ENCODE measurements around the gene ASAP3.

Gene ASAP3

DNA sequence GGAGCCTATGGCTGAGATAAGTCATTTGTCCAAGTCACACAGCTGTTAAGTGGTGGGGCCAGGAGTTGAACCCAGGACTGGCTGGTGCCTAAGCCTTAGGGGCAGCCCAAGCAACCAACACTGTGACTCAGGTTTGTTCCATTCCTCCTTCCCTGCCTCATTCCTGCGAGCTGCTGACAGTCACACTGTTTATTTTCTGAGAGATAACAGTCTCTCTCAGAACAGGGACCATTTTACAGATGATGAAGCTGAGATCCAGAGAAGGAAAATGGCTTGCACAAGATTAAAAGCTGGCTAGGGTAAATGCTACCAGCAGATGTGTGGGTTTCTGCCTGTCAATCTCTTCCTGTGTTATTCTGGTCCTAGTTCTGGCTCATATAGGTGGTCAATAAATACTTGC, 35.1 kb downstream of the ASAP3 start:
- no peak for DNase-seq

DNA sequence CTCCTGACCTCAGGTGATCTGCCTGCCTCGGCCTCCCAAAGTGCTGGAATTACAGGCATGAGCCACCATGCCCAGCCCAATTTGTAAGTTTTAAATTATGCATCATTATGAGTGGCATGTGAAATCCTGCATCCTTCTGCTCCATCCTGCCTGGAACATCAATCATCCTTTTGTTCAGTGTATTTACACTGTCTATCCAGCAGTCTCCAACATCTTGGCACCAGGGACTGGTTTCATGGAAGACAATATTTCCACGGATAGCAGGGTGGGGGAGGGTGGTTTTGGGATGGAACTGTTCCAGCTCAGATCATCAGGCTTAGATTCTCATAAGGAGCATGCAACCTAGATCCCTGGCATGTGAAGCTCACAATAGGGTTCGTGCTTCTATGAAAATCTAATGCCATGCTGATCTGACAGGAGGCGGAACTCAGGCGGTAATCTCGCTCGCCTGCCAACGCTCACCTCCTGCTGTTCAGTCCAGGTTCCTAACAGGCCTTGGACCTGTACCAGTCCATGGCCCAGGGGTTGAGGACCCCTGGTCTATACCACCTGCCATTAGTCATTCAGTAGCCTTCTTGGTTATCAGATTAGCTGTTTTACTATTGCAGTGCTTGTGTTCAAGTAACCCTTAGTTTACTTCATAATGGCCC, 37.2 kb downstream of the ASAP3 start:
- DNase-seq: peak; percentile 61

DNA sequence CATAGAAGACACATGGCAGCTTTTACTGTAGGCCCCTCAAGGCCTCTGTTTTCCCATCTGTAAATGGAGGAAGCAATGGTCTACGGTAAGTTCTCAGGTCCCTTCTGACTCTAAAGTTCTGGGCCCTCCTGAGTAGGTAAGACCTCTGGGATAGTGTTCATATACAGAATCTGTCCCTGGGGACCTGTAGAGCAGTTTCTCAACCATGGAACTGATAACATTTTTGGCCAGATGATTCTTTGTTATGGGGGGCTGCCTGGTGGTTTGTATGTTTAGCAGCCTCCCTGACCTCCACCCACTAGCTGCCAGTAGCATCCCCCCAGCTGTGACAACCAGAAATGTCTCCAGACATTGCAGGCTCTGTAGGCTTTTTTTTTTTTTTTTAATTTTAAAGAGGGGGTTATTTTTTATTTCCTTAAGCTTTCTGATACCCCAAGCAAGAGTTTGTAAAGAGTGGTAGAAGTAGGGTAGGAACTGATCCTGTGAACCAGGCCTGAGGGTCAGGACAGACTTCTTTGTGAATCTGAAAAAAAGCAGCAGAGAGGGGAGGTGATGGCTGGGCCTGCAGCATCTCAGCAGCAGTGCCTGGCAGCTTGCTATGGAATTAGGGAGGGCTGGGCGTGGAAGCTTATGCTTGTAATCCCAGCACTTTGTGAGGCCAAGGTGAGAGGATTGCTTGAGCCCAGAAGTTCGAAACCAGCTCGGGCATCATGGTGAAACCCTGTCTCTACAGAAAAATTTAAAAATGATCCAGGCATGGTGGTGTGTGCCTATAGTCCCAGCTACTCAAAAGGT, 39.2 kb downstream of the ASAP3 start:
- DNase-seq: no peak

DNA sequence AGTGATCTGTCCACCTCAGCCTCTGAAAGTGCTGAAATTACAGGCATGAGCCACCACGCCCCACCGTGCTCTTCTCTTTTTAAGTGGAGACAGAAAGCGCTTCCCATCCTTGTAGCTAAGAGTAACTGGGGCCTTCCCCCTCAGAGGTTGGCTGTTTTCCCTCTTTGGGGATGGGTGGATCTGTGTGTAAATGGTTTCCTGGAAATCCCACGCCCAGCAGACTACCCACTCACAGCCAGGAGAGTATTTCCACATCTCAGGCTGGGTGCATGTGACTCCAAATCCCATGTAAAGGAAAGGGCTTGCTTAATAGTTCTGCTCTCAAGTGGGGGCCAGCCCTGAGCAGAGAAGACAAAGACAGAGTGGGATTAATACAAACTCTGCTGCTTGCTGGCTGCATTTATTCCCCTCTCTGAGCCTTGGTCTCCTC, 39.9 kb downstream of the ASAP3 start:
- DNase-seq: no peak

DNA sequence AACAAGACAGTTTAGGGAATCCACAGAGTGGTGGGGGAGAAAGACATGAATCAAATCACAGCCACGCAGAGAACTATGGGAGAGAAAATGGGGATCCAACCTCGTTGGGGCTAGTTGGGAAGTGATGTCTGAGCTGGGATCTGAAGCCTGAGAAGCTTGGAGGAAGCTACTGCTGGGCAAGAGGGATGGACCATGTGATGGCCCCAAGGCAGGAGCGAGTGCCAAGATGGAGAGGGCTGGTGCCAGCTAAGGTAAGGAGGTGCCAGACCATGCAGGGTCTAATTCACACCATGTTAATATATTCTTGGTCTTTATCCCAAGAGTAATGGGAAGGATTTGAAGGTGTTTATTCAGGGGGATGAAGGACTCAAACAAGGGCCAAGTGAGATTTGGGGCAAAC, 41.2 kb downstream of the ASAP3 start:
- DNase-seq: no peak

DNA sequence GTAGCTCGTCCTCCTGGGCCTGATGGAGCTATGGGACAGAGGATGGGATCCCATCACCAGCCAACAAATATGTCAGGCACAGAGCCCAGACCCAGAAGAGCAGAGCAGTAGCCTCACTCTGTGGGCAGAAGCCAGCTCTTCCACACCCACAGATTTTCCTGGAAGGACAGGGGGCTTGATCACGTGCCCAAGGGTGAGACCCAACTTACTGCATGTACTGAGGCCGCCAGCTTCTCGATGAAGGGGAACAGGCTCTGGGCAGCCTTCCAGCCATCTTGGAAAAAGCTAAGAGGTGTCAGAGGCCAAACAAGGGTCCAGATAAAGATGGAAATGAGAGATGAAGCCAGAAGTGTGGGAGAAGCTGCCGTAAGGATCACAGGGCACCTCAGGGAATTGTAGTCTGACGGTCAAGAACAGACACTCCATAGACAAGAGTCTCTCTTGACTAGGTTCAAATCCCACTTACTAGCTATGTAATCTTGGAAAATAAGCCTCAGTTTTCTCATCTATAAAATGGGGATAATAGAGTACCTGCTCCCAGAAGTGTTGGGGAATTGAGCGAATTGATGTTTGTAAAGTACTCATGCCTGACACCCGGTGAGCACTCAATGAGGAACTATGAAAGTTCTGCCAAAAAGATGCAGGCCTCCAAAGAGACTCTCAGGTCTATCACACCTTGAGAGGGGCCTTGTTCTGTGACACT, 42.4 kb downstream of the ASAP3 start:
- DNase-seq: no peak

DNA sequence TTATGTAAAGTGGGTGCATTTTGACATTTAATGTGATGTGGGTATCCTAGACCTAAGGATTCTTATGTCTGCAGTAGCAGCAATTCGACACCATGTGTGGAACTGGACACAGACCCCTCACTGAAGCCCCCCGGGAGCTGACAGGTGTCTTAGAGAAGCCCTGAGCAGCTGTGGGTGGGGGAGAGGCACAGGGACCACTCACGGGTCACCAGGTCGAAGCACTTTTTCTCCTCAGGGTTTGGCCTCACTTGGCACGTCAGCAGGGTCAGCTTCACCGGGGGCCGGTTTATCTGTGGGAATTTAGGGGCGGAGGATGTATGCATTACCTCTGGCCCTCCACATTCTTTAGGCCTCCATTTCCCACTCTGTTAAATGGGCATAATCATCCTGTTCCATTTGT, 45.4 kb downstream of the ASAP3 start:
- no peak for DNase-seq

DNA sequence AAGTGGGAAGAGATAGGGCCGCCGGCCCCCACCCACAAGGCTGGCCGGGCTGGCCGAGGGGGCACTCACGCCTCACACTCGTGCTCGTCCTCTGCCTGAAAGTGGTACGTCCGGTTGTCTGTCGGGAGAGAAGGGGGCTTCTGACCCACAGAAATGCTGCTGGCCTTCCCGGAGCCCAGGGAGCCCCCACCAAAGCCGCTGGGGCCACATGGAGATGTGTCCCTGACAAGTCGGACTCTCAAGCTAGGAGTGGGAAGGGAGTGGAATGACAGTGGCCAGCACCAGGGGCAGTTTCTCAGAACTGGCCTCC, 46.7 kb downstream of the ASAP3 start:
- no peak for DNase-seq

DNA sequence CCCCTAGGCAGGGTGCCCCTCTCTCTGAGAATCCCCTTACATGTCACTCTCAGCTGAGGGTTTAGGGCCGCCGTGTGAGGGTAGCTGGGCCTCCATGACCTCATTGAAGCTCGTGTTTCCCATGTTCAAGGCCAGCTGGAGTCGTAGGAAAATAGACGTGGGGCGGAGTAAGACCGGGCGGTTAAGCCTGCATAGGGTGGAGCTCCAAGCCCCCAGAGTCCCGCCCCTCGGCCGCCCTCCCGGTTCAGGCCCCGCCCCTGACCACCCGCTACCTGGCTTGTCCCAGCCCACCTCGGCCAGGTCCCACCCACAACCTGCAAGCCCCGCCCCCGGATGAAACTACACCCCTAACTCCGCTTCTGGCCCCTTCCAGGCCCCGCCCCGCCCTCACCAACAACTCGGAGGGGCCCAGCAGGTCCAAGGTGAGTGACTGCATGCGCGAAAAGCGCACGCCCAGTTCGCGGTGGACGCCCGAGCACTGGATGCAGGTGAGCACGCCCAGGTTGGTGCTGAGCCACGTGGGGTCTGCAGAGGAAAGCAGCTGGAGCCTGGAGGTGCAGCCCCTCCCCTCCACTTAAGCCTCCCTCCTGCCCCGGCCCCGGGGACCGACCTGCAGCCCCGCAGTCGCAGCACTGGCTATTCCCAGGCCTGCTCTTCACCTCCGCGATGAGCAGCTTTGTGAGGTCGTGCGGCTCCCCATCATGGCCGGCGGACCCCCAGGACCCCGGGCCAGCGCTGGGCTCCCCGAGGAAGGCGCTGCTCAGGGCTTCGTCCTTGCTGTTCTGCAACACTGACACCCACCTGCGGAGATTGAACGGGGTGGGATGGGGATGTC, 47.2 kb downstream of the ASAP3 start:
- DNase-seq: no peak

DNA sequence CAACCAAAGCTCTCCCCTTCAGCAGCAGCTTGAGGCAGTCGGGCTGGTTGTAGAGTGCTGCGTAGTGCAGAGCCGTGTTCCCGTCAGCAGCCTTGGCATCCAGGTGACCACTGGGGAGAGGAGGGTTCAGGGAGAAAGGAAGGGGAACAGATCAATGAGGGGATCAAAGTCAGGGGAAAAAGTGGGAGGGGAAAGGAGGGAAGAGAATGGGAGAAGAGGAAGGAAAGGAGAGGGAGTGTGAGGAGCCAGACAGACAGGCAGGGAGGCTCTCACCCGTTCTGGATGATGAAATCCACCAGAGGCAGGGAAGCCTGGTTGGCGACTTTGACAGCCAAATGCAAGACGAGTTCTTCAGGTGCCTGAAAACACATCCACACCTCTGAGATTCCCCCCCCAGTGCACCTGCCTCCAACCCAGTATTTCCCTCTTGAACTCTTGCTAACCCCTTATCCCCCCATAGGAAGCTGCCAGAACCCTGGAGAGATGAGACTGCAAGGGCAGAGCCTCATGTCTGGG, 49.7 kb downstream of the ASAP3 start:
- no peak for DNase-seq

DNA sequence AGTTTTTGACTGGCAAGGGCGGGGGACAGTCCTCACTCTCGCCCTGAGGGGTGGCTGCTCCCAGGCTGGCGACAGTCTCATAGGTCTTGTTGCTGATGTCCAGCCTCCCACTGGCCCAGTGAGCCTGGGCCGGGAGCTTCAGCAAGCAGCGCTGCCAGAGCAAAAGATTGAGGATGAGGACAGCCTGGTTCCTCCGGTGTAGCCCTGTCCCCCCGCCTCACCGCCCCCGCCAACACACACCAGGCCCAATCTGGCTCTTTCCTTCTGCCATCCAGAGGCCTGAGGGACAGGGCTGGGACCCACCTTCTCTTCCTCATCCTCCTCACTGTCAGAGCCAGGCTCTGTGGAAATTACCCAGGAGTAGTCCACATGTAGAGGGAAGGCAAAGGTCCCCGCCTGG, 50.9 kb downstream of the ASAP3 start:
- no peak for DNase-seq

DNA sequence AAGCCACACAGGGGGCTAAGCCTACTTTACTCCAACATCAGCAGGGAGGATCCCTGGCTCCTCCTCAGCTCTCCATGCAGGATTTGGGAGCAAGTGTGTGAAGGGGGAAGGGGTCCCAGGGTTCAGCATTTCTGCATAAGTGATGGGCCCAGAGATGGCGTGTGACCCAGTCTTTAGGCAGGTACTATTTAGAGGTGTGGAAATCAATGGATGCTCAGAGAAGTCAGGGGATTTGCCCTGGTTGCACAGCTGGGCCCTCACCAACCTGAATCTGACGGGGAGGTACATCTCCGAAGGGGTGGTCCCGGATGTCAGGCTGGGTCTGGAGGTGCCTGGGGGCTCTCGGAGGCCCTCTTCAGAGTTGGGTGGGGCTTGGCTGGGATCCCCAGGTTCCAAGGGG, 52.5 kb downstream of the ASAP3 start:
- no peak for DNase-seq

DNA sequence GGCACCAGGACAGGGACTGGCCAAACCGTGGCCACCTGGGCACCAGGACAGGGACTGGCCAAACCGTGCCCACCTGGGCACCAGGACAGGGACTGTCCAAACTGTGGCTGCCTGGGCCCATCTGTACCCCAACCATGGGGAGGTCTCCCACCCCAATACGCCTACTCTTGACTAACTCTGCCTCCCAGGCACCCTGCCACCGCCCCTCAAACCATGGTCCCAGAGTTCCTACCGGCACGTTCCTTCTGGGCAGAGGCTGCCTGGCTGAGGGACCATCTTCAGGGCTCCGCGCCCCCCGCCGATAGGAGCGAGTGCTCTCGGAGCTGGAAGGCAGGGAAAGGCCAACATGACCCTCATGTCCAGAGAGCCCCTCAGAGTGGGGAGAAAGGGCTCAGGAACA, 53.2 kb downstream of the ASAP3 start:
- DNase-seq: no peak

DNA sequence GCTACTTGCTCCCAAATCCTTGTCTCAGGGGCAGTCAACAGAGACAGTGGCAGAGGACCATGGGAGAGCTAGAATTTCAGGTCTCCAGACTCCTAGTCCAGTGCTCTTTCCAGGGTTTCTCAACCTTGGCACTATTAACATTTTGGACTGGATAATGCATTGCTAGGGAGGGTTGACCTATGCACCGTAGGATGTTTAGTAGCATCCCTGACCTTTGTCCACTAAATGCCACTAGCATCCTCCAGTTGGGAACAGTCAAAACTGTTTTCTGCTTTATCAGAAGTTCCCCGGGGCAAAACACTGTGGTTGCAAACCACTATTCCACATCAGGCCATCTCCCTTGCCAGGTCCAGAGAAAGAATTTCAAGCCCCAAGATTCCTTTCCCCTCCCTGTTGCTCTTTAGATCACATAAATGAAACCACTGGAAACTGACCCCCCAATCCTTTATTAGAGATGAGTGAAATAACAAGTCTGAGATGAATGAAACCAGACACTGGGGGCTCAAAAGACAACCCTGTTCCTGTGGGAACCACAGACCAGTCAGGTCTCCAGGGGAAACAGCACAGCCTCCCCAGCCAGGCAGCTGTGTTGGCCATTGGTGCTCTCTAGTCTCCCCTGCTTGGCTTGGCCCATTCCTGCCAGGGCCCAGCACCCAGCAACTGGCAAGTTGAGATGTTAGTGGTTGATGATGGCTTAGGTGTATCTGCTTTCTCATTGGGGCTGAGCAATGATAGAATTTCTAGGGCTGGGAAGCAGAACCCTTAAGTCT, 55.7 kb downstream of the ASAP3 start:
- DNase-seq: no peak

DNA sequence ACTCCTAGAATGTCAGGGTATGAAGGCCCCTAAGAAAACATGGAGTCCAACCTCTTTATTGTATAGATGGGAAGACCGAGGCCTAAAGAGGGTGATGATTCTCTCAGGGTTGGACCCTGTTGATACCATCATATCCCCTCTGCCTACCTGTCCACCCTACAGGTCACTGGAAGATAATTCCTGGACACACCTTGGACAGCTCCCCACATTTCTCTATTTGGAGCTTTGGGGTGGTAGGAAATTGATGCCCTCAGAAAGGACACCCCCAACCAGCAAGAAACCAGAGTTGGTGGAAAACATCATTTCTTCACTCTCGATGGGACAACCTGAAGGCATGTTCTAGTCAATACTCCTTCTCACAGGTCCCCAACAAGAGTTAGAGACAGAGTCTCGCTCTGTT, 56.4 kb downstream of the ASAP3 start:
- DNase-seq: no peak

DNA sequence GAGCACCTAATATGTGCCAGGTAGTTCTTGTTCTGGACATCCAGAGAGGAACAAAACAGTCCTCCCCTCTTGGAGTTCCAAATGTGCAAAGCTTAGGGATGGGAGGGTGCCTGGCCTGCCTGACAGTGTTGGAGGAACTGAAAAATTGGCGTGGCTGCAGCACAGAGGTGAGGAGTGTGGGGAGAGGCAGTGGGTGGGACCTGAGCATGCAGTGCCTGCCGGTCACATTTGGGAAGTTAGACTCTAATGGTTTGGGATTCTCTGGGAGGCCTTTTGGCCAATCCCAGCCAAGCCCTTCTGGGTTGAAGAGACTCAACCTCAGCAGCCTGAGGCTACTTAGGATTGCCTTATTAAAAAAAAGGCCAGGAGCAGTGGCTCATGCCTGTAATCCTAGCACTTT, 57.2 kb downstream of the ASAP3 start:
- no peak for DNase-seq

DNA sequence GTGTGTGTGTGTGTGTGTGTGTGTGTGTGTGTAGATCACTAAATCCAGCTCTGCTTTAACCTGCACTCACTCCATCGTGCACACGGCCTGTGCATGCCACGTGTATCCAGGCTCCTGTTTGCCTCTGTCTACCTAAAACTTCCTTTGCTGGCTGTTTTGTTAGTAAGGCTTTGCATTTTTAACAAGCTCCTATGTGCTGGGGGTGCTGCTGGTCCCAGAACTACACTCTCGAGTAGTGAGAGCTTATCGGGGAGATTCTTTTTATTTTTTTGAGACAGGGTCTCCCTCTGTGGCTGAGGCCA, 58.8 kb downstream of the ASAP3 start:
- DNase-seq: no peak

DNA sequence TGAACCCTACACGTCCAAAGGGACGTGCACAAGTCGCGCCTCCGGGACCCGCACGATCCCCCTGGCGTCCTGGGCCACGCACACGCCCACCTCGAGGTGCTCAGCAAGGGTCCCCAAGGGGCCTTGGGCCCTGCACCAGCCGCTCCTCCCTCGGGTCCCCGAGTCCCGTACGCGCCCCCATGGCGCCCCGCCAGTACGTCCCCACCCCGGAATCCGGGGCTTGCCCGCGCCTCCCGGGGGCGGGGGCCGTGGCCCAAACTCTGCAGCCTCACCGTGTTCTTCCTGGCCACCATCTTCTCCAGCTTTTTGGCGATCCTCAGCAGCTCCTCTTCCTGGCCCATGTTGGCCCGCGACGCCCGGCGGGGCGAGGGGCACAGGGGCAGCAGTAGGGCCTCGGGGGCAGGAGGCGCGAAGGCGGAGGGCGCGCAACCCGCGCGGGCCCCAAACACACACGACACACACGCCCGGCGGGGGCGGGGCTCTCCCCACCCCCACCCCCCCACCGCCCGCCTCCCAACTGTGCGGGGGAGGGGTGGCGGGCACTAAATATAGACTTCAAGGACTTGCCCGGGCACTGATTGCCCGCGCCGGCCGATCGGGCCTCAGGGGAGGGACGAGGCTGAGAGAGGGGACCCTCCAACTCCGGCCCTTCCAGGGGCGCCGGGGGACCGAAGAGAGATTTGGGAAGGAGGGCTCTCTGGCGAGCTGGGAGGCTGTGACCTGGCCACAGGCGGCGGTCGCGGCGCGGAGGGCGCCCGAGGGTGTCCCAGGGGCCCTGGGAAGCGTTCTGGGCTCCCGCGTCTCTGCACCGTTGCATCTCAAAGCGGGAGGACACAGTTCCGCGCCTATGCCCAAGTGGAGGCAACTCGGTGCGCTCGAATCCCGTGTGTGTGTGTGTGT, 59.4 kb downstream of the ASAP3 start, which contains the start of gene TCEA3:
Gene TCEA3 (minus strand): TSS at position 456 of the 900 bp plus-strand sequence. CDS start 115 bp downstream, at position 341.
- DNase-seq: no peak

DNA sequence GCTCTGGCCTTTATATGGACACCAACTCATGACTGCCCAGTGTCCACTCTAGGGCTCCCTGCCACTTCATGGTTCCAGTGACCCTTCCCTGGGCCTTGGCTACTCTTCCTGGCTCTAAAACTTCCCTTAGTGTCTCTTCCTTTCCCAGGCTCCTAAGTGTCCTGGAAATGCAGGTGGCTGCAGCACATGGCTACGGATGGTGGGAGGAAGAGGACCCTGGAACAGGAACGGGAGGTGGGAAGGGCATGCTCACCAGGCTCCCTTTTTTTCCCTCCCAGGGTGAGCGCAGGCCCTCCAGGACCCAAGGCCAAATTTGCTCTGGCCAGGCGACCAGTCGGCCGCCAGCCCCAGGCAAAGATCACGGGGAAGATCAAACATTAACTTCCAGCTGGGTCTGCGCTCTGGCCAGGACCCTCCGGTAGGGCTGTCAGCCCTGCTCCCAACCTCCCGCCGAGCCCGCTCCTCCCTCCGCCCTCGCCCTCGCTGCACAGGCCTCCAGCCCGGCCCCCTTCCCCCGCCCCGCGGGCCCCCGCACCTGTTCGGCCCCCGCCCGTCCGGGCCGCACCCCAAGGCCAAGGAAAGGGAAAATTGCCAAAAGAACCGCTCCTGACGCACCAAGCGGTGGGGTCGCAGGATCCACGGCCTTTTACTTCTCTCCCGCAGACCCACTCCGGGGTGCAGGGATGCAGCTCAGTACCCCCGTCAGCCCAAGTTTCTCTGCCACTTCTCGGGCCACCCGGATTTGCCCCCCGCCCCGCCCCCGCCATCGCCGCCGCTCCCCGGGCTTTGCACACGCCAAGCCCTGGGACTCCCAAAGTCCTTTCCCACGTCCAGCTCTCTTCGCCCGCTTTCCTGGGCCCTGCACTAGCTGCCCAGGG, 60.3 kb downstream of the ASAP3 start:
- DNase-seq: no peak

DNA sequence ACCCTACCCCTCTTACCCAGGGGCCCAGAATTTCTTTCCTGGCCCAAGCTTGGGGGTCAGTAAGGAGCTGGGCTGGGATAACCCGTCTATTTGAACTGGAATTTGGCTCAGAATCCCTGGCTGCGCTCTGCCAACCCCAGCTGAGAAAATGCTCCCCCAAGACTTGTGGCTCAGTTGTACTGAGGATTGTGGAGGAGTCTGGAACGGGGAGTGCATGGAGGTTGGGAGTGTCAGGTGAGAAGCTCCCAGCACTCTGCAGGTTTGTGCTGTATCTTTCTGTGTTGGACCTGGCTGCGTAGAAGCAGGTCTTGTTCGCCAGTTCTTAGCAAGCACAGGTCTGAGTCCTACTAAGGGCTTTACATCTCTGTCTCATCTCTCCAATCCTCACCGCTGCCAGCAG, 61.0 kb downstream of the ASAP3 start:
- no peak for DNase-seq

Data from NCI-H1694 treated with DMSO at 0.1 percent for 48 hours (cell line).